CD4-positive, alpha-beta T cell treated with Interleukin-12 subunit alpha and Interleukin-12 subunit beta, for 1 hour (primary cell): ENCODE data around the gene BRPF3.

ENCODE experiments used
- DNase-seq: peaks from one replicate; pipeline ENCODE4 v3.0.0-alpha.2; 2020

Gene BRPF3

GRCh38 chr6:36196113-36196879, at the start of gene BRPF3:
Gene BRPF3, plus strand, starts transcription at chr6:36196744. Its CDS starts 3,579 bp downstream, at chr6:36200323.
- peak; percentile 81 for DNase-seq

- DNase-seq: no peak
Measured at GRCh38 chr6:36147294-36147693, 49.2 kb upstream of the BRPF3 start.

GRCh38 chr6:36149476-36149875, 47.1 kb upstream of the BRPF3 start:
- DNase-seq: no peak

GRCh38 chr6:36150283-36150682, 46.3 kb upstream of the BRPF3 start:
- no peak for DNase-seq

GRCh38 chr6:36154286-36154685, 42.3 kb upstream of the BRPF3 start:
- no peak for DNase-seq

GRCh38 chr6:36155662-36156061, 40.9 kb upstream of the BRPF3 start:
- no peak for DNase-seq

GRCh38 chr6:36160147-36160760, 36.3 kb upstream of the BRPF3 start:
- no peak for DNase-seq

GRCh38 chr6:36169023-36170007, 27.2 kb upstream of the BRPF3 start:
- DNase-seq: peak; percentile 3

GRCh38 chr6:36170704-36171103, 25.8 kb upstream of the BRPF3 start:
- DNase-seq: no peak

- no peak for DNase-seq
Measured at GRCh38 chr6:36171573-36171972, 25.0 kb upstream of the BRPF3 start.

GRCh38 chr6:36177166-36177565, 19.4 kb upstream of the BRPF3 start:
- DNase-seq: no peak

GRCh38 chr6:36178544-36178943, 18.0 kb upstream of the BRPF3 start:
- no peak for DNase-seq

- no peak for DNase-seq
Measured at GRCh38 chr6:36180126-36180525, 16.4 kb upstream of the BRPF3 start.

GRCh38 chr6:36184311-36184710, 12.2 kb upstream of the BRPF3 start:
- DNase-seq: no peak

GRCh38 chr6:36186199-36186598, 10.3 kb upstream of the BRPF3 start:
- DNase-seq: no peak

GRCh38 chr6:36187446-36187845, 9.1 kb upstream of the BRPF3 start:
- no peak for DNase-seq

GRCh38 chr6:36195471-36196112, 952 bp upstream of the BRPF3 start:
- DNase-seq: peak; percentile 42

- peak; percentile 99 for DNase-seq
Measured at GRCh38 chr6:36196880-36197548, 470 bp downstream of the BRPF3 start.

GRCh38 chr6:36197739-36198221, 1.2 kb downstream of the BRPF3 start:
- no peak for DNase-seq

GRCh38 chr6:36198986-36199385, 2.4 kb downstream of the BRPF3 start:
- no peak for DNase-seq

GRCh38 chr6:36200154-36200891, 3.8 kb downstream of the BRPF3 start:
- no peak for DNase-seq
